SKM-1 (cell line): ENCODE results near the gene PSMC3IP.

Experiments
- DNase-seq: peaks from one replicate; lab custom pipeline; 2025; ENCODE audit not compliant: unreplicated experiment; lab: John Stamatoyannopoulos, UW

Gene PSMC3IP

DNA sequence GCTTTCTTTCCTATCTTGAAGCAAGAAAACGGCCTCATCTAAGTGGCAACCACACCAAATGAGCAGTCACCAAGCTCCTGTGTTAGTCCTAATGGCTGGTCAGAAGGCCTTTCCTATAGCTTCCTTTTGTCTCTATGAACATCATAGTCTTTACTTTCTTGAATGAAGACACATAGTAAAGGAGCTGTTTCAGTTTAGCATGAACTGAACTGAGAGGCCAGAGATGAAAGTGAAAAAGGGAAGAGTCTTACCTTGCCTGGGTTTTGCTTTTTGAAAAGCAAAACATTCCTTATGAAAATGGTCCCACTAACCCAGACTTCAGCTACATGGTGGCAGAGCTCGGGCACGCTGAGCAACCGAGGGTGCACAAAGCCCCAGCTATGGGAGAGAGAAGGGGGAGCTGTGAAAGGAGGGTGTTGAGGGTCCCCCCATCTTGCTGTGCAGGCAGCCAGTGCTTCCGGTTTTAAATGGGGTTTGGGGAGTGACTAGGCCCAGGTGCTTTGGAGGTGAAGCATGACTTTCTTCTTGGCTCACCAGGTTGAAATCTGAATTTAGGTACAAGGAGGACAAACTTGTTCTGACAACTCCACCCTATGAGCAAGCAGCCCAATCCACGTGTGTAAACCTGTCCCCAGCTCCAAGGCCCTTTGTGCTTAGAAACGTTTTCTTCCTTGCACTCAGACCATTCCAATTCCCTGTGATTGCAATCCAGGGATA is 9.1 kb upstream of the PSMC3IP start:
- DNase-seq: no peak

DNA sequence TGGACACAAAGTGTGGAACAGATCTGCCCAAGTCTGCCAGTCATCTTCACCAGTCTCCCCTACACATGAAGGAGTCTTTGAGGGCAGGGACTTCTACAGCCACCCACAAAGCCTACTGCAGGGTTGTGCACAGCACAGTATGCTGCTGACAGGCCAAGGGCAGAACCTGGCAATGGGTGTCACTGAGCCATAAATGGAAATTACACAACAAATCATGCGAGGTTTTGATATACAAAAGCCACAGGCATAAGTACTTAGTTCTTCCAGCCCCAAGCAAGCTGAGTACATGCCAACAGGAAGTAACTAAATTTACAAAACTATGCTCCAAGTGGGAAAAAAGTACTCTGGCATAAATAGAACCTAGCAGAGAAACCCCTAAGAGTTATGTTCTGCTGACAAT is 7.8 kb upstream of the PSMC3IP start:
- no peak for DNase-seq

DNA sequence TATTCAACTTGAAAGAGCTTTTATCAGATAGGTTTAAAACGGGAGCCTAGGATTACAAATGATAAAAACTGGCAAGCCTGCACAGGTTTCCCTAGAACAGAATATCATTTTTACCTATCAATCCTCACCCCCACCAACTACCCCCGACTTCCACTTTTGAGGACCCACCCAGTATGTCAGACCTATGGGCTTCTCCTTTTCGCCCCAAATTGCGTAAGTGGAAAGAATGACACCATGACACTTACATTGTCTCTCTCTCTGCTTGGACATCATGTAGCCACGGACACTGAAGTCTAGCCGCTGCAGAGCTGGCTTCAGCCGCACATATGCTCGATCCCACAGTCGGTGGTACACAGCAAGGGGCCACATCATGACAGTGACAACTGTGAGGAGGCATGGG is 7.4 kb upstream of the PSMC3IP start:
- peak; percentile 18 for DNase-seq

DNA sequence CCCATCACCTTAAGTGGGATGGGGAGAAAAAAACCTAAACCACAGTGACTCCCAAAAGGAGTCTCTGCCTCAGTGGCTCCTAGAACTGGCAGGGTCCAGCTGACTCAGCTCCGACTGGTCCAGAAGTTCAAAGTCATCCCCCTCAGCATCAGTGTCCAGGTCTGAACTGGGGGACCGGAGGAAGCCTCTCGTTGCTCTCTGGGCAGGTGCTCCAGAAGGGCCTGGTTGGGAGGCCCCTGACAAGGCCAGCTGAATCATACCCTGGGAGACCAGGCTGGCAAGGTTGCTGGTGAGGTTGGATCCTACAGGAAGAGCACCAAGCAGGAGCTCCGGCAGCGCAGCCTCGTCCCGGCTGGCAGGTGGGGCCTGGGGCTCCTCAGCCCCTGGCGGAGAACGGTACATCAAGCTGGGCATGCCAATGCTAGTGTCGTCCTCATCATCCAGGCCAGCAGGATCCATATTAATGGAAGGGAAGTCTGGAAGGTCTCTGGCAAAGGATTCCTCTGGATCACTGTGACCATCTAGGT is 4.3 kb upstream of the PSMC3IP start:
- no peak for DNase-seq

DNA sequence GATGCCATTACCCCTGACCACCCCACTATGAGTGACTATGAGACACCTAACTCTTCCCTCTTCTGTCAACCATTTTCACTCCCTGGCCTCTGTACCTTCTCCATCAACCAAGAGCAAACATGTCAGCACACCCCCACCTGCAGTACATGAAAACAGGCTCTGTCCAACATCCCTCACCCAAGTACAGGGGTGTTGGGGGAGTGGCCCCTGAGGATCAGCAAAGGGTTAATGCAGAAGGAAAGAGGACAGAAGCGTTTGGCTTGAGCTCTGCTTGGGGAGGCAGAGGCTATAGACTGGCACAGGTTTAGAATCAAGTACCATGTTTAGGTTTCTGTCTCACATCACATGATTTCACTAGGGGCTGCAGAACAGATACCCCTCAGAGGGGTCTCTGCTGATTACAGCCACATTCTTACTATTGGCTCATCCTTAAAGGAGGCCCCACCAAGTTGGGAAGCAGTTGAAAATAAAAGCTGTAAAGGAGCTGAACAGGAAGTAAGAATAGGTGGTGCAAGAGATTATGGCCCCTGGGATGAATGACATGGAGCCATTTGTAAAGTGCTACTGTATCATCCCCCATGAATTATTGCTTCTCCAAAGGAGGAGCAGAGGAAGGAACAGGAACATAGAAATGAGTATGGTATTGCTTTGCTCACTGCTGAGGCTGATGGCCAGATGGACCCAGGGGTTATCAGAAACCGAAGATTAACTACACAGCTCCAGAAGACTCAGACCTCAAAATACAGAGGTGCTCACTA is 2.4 kb upstream of the PSMC3IP start:
- no peak for DNase-seq

DNA sequence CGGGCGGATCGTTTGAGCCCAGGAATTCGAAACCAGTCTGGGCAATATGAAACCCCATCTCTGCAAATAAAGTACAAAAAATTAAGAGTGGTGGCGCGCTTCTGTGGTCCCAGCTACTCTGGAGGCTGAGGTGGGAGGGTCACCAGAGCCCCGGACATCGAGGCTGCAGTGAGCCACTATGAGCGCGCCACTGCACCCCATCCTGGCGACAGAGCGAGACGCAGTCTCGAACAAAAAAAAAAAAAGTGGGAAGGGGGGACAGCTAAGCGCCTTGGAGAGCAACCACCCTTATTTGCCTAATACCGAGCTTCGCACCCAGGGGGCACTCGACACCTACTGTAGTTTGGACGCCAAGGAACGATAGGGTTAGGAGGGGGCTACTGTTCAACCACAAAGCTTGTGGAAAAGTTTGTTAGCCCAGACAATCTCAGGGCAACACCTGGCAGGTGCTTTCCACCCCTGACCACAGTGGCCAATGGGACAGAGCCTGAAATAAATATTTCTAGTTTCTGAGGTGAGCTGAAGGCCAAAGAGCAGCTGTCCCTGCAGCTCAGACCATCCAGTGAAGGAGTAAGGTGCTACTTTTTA is 847 bp upstream of the PSMC3IP start:
- peak; percentile 59 for DNase-seq

DNA sequence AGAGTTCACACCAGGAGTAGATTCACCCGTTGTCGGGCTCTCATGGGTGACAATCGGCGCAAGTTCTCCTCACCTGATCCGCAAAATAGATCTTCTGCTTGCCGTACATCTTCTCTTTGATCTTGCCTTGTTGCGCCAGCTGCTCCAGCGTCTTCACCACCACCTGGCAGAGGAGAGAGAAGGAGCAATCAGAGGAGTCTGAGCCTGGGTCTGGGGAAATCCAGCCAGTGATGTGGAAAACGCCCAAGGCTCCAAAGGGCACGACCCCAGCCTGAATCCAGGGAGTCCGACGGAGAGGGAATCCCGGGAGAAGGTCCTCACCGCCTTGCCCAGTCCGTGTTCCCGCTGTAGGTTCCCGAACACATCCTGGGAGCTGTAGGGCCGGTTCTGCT is 393 bp downstream of the PSMC3IP start:
- no peak for DNase-seq

DNA sequence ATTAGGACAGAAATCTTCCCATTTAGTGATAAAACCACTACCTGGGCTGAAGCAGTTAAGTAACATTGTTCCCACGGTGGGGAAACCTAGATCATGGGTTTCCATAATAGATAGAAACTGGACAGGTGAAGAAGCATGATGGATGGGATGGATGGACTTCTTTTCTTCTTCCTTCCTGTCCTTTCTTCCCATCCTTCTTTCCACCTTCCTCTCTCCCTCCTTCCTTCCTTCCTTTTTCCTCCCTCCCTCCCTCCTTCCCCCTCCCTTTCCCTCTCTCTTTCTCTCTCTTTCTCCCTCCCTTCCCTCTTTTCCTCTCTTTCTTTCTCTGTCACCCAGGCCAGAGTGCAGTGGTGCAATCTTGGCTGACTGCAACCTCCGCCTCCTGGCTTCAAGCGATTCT is 3.1 kb downstream of the PSMC3IP start:
- no peak for DNase-seq

DNA sequence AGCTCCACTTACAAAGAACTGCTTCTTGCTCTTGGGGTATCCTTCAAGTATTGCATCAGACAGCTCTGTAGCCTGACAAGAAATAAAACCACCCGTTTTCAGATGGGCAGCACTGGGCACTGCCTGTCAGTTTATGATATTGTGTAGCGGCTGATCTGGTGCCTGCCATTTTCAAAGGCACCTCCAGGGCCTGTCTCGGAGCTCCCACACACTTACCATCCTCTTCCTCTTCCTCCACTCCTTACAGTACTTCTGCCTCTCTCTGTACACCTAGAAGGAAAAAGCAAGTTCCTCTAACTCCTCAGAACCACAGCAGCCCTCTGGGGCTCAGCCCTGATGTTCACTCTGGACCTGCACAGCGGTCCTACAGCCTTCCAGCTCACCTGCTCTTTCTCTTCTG is 4.4 kb downstream of the PSMC3IP start:
- no peak for DNase-seq

DNA sequence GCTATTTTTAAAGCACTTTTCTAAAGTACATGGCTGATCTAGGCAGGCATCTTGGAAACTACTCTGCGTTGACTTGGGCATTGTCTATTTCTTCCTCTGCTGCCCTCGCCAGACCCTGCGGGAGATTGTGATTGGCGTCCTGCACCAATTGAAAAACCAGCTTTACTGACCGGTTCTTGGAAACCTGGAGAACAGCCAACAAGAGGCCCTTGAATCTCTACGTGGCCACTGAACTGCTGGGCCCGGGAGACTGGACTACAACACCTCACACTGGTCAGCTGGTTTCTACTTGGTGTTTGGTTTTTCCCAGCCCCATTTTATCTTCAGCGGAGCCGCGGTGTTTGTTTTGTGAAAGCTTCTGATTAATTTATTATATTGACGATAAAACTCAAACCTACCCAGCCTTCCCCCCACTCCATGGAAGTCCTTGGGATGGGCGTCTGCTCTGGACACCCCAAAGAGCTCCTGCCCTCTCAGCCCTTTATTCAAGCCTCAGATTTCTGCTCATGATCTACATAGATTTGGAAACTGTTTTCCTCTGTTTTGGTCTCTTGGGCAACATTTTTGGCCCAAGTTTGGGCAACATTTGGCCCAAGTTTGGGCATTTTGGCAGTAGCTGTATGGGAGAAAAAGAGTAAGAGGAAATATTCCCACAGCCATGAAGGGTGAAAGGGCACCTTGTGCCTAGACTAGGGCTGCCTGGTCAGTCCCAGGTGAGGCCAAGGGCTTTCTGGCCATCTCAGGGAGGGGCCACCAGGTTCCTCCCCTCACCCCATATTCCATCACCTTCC is 5.9 kb downstream of the PSMC3IP start:
- DNase-seq: no peak

DNA sequence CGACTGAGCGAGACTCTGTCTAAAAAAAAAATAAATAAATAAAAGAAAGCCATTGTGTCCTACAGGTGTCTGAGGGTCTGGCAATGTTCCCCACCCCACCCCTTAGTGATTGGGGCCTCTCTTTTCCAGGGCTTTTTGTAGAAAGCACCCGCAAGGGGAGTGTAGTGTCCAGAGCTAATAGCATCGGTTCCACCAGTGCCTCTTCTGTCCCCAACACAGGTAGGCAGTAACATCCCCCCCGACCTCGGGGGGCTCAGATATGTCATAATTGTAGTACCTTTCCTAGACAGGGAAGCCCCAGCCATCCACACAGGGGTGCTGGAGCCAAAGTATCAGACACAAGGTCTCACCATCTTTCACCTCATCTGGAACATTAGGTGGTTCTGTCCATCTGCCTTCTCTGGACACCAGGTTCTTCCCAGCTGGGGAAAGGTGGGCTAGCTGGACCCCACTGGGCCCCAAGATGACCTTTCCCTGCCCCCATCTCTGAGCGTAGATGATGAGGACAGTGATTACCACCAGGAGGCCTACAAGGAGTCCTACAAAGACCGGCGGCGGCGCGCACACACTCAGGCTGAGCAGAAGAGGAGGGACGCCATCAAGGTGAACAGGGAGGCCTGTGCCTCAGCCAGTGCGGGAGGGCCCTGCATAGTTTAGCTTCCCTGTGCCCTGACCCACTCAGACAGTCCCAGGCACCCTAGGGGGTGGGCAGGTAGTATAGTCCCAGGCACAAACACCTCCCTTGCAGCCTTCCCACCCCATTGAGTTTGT is 9.0 kb downstream of the PSMC3IP start:
- DNase-seq: no peak

DNA sequence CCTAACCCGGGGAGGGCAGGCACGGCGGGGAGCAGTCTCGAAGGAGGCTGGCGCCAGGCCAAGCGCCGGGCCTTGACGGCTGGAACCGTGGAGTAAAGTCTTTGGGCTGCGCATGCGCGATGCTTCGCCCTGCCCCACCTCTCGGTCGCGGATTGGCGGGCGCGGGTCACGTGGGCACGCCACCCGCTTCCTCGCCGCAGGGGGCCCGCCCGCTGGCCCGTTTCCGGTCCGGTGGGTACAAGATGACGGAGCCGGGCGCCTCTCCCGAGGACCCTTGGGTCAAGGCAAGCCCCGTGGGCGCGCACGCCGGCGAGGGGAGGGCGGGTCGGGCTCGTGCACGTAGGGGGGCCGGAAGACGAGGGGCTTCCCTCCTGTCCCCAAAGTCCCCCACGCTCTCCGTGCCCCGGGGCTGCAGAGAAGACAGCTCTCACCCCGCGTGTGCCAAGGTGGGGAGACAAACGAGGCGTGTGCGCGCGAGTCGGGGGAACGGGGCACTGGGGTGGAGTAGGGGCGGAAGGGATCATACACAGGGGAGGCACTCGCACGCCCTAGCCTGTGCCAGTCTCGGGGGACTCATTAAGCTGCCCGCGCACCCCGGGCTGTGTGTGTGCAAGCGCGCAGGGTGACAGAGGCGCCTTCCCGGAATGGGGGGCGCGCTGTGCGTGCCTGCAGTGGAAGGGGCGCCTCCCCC is 10.5 kb downstream of the PSMC3IP start, which contains the start of gene MLX:
TSS of gene MLX (plus strand) at position 218 of the 691 bp plus-strand sequence. CDS start at position 243, 25 bp downstream.
- peak; percentile 78 for DNase-seq

DNA sequence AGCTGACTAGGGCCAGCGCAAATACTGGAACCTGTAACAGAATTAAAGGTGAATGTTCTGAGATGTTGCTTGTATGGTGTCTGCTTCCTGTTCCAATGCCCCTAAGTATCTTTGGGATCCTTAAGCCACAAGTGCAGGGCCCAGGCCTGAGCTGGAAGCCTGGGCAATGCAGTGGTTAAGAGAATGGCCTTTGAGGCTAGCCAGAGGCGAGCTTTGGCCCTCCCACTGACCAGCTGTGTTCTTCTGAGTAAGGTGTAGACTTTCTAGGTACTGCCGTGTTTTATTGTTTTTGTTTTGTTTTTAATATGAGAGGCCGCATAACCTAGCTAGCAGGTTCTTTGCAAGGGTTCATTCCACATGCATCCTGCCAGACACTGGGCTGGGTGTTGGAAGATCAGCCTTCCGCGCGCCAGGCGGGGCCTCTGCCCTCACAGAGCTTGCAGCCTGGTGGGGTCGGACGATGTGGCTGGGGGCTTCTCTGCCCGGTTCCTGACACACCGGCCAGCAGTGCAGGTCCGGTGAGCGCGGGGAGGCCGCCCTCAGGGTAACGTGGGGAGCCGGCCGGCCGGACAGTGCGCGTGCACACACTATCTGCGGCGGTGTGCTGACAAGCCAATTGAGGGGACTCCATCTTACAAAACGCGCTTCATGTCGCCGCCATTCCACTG is 11.2 kb downstream of the PSMC3IP start:
- no peak for DNase-seq

DNA sequence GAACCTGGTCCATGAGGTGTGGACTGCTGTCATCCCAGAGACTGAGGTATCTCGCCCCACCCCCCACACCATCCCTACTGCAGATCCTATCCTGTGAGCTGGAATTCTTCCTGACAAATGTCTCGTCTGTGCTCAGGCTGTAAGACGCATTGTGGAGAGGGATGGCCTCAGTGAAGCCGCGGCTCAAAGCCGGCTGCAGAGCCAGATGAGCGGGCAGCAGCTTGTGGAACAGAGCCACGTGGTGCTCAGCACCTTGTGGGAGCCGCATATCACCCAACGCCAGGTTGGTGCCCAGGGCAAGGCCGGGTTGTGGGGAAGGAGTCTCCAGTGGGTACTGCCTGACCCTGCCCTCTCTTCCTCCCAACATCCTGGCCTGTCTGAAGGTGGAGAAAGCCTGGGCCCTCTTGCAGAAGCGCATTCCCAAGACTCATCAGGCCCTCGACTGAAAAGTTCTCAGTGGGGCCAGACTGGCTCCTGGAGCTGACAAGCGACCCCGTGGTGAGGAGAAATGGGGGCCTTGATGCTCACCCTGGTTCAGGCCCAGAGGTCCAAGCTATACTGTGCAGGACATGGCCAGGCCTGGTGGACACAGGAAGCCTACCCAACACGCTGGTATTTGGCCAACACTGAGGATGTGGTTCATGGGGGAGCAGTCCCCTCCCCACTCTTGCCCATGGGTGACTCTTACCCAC is 11.9 kb downstream of the PSMC3IP start:
- no peak for DNase-seq

DNA sequence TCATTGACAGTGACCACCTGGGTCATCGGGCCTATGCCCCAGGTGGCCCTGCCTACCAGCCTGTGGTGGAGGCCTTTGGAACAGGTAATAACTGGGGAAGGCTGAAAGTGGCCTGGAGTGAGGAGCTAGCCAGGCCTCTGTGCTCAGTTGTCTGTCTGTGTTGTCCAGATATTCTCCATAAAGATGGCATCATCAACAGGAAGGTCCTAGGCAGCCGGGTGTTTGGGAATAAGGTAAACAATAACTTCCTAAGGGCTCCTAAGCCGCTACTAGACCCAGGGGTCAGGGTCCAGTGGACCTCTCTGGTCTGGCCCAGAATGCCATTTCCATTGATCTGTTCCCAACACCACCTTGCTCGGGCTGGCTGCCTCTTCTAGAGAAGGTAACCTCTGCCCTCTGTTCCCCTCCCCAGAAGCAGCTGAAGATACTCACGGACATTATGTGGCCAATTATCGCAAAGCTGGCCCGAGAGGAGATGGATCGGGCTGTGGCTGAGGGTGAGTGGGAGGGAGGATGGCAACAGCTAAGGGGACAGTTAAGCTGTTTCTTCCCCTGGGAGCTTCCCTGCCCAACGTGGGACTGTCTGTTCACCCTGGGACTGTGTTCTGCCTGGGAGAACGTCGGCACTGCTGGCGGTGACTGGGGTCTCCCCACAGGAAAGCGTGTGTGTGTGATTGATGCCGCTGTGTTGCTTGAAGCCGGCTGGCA is 12.6 kb downstream of the PSMC3IP start:
- no peak for DNase-seq

DNA sequence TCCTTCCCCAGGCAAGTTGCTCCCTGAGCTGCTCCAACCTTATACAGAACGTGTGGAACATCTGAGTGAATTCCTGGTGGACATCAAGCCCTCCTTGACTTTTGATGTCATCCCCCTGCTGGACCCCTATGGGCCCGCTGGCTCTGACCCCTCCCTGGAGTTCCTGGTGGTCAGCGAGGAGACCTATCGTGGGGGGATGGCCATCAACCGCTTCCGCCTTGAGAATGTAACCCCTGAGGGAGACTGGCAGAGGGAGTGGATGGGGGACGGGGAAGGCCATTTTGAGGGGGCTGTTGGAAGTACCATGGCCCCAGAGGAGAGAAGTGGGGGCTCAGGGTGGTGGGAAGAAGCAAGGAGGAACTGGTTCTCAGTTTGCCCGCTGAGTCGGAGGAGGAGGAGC is 13.6 kb downstream of the PSMC3IP start:
- no peak for DNase-seq

DNA sequence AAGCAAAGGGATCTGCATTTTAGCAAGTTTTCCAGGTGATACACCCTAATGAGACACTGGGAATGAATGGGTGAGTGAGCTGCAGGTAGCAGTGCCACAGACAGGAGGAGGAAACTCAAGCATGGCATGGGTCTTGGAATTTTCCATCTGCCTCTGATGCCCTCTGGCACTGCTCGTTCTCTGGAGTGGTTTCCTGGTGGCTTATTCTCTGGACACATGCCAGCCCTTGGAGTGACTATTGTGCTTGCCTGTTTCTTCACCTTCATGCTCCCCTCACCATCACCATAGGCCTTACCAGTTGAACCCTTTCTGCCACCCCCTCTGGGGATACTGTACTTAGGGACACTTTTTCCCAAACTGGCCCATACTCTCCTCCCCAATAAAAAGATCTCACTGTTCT is 14.0 kb downstream of the PSMC3IP start:
- DNase-seq: no peak

DNA sequence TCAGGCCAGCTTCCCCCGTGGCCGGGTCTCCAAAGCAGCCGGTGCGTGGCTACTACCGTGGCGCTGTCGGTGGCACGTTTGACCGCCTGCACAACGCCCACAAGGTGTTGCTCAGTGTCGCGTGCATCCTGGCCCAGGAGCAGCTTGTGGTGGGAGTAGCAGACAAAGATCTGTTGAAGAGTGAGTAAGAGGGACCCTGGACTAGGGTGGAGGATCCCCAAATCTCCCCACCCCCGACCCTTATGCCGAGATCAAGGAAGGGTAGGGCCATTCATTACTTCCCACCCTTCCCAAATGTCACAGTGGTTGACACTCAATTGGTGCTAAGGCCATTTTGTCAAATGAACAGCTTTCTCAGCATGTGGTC is 14.4 kb downstream of the PSMC3IP start:
- no peak for DNase-seq
